Activated naive CD4-positive, alpha-beta T cell treated with anti-CD3 and anti-CD28 coated beads for 36 hours (primary cell): Measurements from ENCODE around the gene POLR3GL. TPM values are rescaled to one million over a fixed set of nuclear protein-coding genes. Genes with fewer than 3 reads are reported as not detected.
A peak's percentile ranks its signal among the peaks of the same experiment; 100 is the strongest.

Experiments used
- CTCF ChIA-PET: fragments of 350-600 bp; sonication (Branson Sonifier 250); formaldehyde crosslinking; loops from one replicate; lab custom pipeline; 2021; ENCODE audit warnings: antibody characterized with exemption; lab: Charles Lee
- DNase-seq: peaks from one replicate; pipeline ENCODE4 v3.0.0-alpha.2; 2020
- H3K27ac Mint-ChIP-seq: one replicate; pipeline ENCODE4 v1.8.0; 2021; ENCODE audit warnings: mild to moderate bottlenecking, mixed read lengths
- H3K27me3 Mint-ChIP-seq: one replicate; pipeline ENCODE4 v1.8.0; 2021; ENCODE audit warnings: low read depth, mixed read lengths
- H3K36me3 Mint-ChIP-seq: one replicate; pipeline ENCODE4 v1.8.0; 2021; ENCODE audit warnings: low read depth, mixed read lengths
- H3K4me1 Mint-ChIP-seq: one replicate; pipeline ENCODE4 v1.8.0; 2021; ENCODE audit warnings: low read depth, mixed read lengths
- H3K4me3 Mint-ChIP-seq: one replicate; pipeline ENCODE4 v1.8.0; 2021; ENCODE audit warnings: mild to moderate bottlenecking, moderate library complexity, mixed read lengths
- H3K9me3 Mint-ChIP-seq: one replicate; pipeline ENCODE4 v1.8.0; 2021; ENCODE audit warnings: mixed read lengths
- intact Hi-C: fragments of 100-400 bp; cut with micrococcal nuclease; formaldehyde crosslinking; loops from one replicate; pipeline ENCODE4 v1.15.1; 2023
- total RNA-seq, 2 experiments: library from RNA; stranded (reverse); gene quantifications; one replicate each; pipeline ENCODE4 v1.2.3, GENCODE V29; 2021

POLR3GL gene
- total RNA-seq, 2 experiments from 2014 or later: 32.0 to 34.0 TPM

DNA sequence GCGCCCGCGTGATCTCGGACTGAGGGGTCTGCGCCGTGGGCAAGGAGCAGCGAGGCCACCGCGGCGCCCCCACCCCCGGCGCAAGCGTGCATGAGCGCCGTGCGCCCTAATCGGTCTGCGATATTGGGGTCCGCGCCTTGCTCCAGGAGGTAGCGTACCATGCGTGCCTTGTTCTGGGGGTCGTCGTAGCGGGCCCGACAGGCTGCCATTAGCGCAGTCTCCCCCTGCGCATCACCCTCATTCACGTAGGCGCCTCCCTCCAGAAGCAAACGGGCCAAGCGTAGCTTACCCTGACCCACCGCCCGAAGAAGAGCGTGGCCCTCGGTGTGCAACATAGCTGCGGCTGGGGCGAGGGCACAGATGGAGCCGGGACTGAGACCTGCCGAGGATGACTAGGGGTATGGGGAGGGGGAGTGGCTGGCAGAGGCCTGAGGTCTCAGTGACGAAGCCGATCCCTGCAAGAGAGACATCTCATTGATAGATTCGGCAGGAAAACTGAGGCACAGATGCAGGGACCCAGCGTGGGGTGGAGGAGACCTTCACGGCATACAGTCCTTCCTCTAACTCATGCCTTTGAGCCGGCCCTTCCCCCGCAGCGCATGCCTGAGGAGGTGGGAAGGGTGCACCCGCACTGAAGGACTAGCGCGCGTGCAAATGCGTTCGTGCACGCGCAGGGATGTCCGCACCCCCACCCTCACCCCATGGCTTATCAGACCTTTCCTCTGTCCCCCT is 2.9 kb upstream of the POLR3GL start:
- no peaks in the 10 kb centered on the region for H3K9me3 Mint-ChIP-seq
- H3K4me3 Mint-ChIP-seq: peak overlapping the region; percentile 97
- CTCF ChIA-PET: interaction anchor here (0.6 to 3.6 kb wide), 3 partner anchors 17 to 73 kb away, joined by 3 to 44 read pairs (median 5); partner anchors contain the start of gene PEX11B
- no peaks in the 10 kb centered on the region for H3K27me3 Mint-ChIP-seq
- peak overlapping the region; percentile 89 for H3K27ac Mint-ChIP-seq
- H3K4me1 Mint-ChIP-seq: peaks cover 38% of the 10 kb centered on the region
- peak; percentile 76 for DNase-seq
- no peaks in the 10 kb centered on the region for H3K36me3 Mint-ChIP-seq
- intact Hi-C loops: no loop called here

GRCh38 chr1:145962157-145963102 is 2.1 kb upstream of the POLR3GL start:
- Mint-ChIP-seq H3K4me3 (peak overlapping the region; percentile 97), H3K27me3 (no peaks in the 10 kb centered on the region), H3K36me3 (peaks cover 4% of the 10 kb centered on the region), H3K9me3 (peaks cover 3% of the 10 kb centered on the region), H3K27ac (peak overlapping the region; percentile 89), H3K4me1 (peaks cover 41% of the 10 kb centered on the region)
- CTCF ChIA-PET: interaction anchor here (0.6 to 3.6 kb wide), 6 partner anchors 17 to 74 kb away, joined by 3 to 44 read pairs (median 6); partner anchors contain the start of genes PEX11B, RBM8A and TXNIP
- DNase-seq: peak; percentile 47
- intact Hi-C loops: no loop called here

DNA sequence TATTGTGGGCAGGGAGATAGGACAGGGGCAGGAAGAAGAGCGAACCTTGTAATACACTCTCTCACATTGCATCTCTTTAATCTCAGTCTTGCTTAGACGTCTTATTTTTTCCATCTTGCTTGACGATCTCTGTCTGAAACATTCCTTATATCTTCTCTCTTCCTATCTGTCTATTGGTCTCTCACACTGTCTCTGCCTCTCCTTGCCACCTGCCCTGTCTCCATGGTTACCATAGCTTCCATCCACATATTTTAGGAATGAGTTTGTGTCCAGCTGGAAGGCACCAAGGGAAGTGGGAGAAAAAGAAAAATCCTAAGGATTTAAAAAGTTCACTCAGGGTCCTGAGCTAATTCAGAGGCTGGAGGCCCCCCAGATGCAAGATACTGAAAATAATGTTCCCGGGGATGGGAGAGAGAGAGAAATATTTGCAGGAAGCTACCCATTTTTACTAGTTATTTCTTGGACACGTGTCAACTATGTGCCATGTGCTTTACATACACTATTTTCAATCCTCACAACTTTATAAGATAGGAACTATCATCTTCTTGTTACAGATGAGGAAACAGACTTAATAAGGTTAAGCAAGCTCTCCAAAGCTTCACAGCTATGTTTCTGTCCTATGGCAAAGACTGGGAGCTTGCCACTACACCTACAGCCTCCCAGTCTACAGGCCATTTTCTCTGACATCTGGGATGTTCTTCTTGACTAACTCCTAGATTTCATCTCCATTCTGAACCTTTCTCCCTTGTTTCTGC is 1.0 kb upstream of the POLR3GL start:
- CTCF ChIA-PET: interaction anchor here (0.6 to 3.6 kb wide), 13 partner anchors 9 to 139 kb away, joined by 3 to 44 read pairs (median 4); partner anchors contain the start of genes PEX11B, PIAS3, POLR3C and RBM8A
- Mint-ChIP-seq H3K4me3 (peak overlapping the region; percentile 97), H3K36me3 (peaks cover 9% of the 10 kb centered on the region), H3K4me1 (peaks cover 41% of the 10 kb centered on the region), H3K9me3 (peaks cover 6% of the 10 kb centered on the region), H3K27ac (peak overlapping the region; percentile 84), H3K27me3 (no peaks in the 10 kb centered on the region)
- intact Hi-C loops: loop anchor here (1.0 kb wide), 6 partner anchors 7 to 73 kb away; partner anchors contain the start of genes PEX11B, RBM8A and TXNIP
- no peak for DNase-seq

DNA sequence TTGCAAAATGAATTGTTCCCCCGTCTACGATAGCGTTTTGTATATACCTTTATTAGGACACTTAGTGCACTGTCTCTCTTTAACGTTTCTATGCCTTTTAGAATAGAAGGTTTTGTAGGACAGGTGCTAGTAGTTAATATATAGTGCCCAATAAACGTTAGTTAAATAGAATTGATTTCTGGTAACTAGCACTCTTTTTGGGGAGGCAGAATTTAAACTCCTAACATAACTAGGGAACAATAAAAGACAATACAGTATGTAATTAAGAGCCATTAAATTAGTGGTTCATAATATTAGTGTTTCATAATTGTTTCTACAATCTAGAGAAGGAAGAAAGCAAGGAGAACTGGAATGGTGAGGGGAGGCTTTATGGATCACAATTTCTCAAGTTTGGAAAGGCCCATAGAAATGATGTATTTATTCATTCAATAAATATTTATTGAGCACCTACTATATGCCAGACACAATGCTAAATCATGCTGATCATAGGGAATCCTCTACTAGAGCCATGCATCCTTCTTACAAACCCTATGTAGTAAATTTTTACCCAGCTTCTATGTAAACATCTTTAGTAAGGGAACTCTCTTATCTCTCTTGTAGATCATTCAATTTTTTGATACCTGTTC is 742 bp downstream of the POLR3GL start:
- Mint-ChIP-seq H3K27me3 (no peaks in the 10 kb centered on the region), H3K4me1 (peaks cover 29% of the 10 kb centered on the region), H3K4me3 (peak overlapping the region; percentile 97), H3K9me3 (peaks cover 6% of the 10 kb centered on the region), H3K27ac (peak overlapping the region; percentile 84), H3K36me3 (peaks cover 10% of the 10 kb centered on the region)
- no peak for DNase-seq
- CTCF ChIA-PET: interaction anchor here (0.6 to 3.6 kb wide), 8 partner anchors 12 to 141 kb away, joined by 3 to 44 read pairs (median 4); partner anchors contain the start of genes PIAS3, POLR3C and RNF115
- intact Hi-C loops: no loop called here

- CTCF ChIA-PET: interaction anchor here (2.0 to 3.1 kb wide), 3 partner anchors 10 to 40 kb away, joined by 11 to 17 read pairs (median 12); no protein-coding TSS in a partner anchor
- no peaks in the 10 kb centered on the region for H3K27me3 Mint-ChIP-seq
- DNase-seq: no peak
- intact Hi-C loops: no loop called here
- peaks cover 28% of the 10 kb centered on the region for H3K4me1 Mint-ChIP-seq
- H3K36me3 Mint-ChIP-seq: peaks cover 10% of the 10 kb centered on the region
- H3K4me3 Mint-ChIP-seq: no peak overlapping the region
- no peak overlapping the region for H3K27ac Mint-ChIP-seq
- peaks cover 6% of the 10 kb centered on the region for H3K9me3 Mint-ChIP-seq
Measured at GRCh38 chr1:145967288-145967687, 2.8 kb downstream of the POLR3GL start.

GRCh38 chr1:145972580-145972979 is 8.1 kb downstream of the POLR3GL start:
- no peak for DNase-seq
- CTCF ChIA-PET: interaction anchor here (1.0 kb wide), 1 partner anchor 127 kb away, joined by 3 read pairs; the partner anchor contains the start of gene NUDT17
- Mint-ChIP-seq H3K9me3 (peaks cover under 1% of the 10 kb centered on the region), H3K4me3 (no peak overlapping the region), H3K4me1 (peaks cover 27% of the 10 kb centered on the region), H3K27ac (no peak overlapping the region), H3K36me3 (peaks cover 5% of the 10 kb centered on the region), H3K27me3 (no peaks in the 10 kb centered on the region)
- intact Hi-C loops: no loop called here

- DNase-seq: no peak
- CTCF ChIA-PET: interaction anchor here (8.5 kb wide), 1 partner anchor 34 kb away, joined by 230 read pairs; no protein-coding TSS in a partner anchor
- peaks cover 20% of the 10 kb centered on the region for H3K4me1 Mint-ChIP-seq
- H3K36me3 Mint-ChIP-seq: no peaks in the 10 kb centered on the region
- no peak overlapping the region for H3K27ac Mint-ChIP-seq
- no peaks in the 10 kb centered on the region for H3K27me3 Mint-ChIP-seq
- intact Hi-C loops: no loop called here
- no peaks in the 10 kb centered on the region for H3K9me3 Mint-ChIP-seq
- H3K4me3 Mint-ChIP-seq: no peak overlapping the region
Measured at GRCh38 chr1:145974721-145975120, 10.2 kb downstream of the POLR3GL start.

DNA sequence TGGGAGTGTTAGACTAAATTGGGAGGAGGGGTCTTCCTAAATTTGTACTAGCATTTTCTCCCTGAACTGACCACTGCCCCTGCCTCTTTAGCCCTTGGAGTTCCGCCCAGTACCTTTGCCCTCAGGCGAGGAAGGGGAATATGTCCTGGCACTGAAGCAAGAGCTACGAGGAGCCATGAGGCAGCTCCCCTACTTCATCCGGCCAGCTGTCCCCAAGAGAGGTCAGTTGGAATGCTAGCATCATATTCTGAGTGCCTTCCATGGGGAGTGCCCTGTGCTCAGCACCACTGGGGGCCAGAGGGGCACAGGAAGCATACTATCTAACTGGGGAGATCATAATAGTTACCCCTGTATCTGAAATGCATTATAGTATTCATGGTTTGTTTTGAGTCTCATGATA is 10.7 kb downstream of the POLR3GL start:
- Mint-ChIP-seq H3K9me3 (no peaks in the 10 kb centered on the region), H3K4me1 (peaks cover 19% of the 10 kb centered on the region), H3K36me3 (no peaks in the 10 kb centered on the region), H3K27me3 (no peaks in the 10 kb centered on the region), H3K27ac (no peak overlapping the region), H3K4me3 (no peak overlapping the region)
- intact Hi-C loops: no loop called here
- no peak for DNase-seq
- CTCF ChIA-PET: interaction anchor here (8.5 kb wide), 1 partner anchor 34 kb away, joined by 230 read pairs; no protein-coding TSS in a partner anchor

- Mint-ChIP-seq H3K4me1 (peaks cover 14% of the 10 kb centered on the region), H3K27me3 (no peaks in the 10 kb centered on the region), H3K9me3 (no peaks in the 10 kb centered on the region), H3K4me3 (no peak overlapping the region), H3K36me3 (no peaks in the 10 kb centered on the region), H3K27ac (no peak overlapping the region)
- DNase-seq: no peak
- CTCF ChIA-PET: interaction anchor here (0.6 to 8.5 kb wide), 28 partner anchors 9 to 149 kb away, joined by 3 to 230 read pairs (median 6); partner anchors contain the start of genes ANKRD34A, LIX1L, PIAS3 and POLR3GL
- intact Hi-C loops: loop anchor here (1.0 kb wide), 6 partner anchors 8 to 132 kb away; partner anchors contain the start of genes ANKRD34A, NUDT17 and POLR3GL
Measured at GRCh38 chr1:145977016-145977415, 12.5 kb downstream of the POLR3GL start.

GRCh38 chr1:145977486-145978470 is 13.3 kb downstream of the POLR3GL start:
- H3K4me3 Mint-ChIP-seq: peak overlapping the region; percentile 51
- CTCF ChIA-PET: interaction anchor here (0.6 to 8.5 kb wide), 36 partner anchors 10 to 294 kb away, joined by 3 to 230 read pairs (median 6); partner anchors contain the start of genes ANKRD34A, LIX1L, NUDT17 and PIAS3
- intact Hi-C loops: loop anchor here (1.0 kb wide), 6 partner anchors 8 to 132 kb away; partner anchors contain the start of genes ANKRD34A, NUDT17 and POLR3GL

More at GRCh38 chr1:145977486-145978470, 13.3 kb downstream of the POLR3GL start:
- Mint-ChIP-seq H3K27me3 (no peaks in the 10 kb centered on the region), H3K27ac (no peak overlapping the region), H3K4me1 (peaks cover 14% of the 10 kb centered on the region), H3K9me3 (no peaks in the 10 kb centered on the region), H3K36me3 (no peaks in the 10 kb centered on the region)
- peak; percentile 89 for DNase-seq
